Cardiac fibroblast (primary cell): ENCODE results near the gene SLC10A3.

Experiments
- DNase-seq, 2 donors: peaks; one replicate each; pipeline versions ENCODE4 v3.0.0 to v3.0.0-alpha.2; 2010; ENCODE audit warnings: low read depth in 2 of 2
- H3K4me3 ChIP-seq, 2 donors: replicated peaks in 1 of 2; 1 replicate in 1 of 2; 2 replicates in 1 of 2; pipeline ENCODE4 v1.5.1; 2011; ENCODE audit warnings: low read depth in 2 of 2, low read length in 2 of 2, mild to moderate bottlenecking in 2 of 2, moderate library complexity in 1 of 2
- TF ChIP-seq, protein P1 (sequence below): IDR thresholded peaks from one replicate; pipeline ENCODE4 v1.5.1; 2011; ENCODE audit warnings: low read depth, mild to moderate bottlenecking, low read length, inconsistent platforms

The SLC10A3 gene

DNA sequence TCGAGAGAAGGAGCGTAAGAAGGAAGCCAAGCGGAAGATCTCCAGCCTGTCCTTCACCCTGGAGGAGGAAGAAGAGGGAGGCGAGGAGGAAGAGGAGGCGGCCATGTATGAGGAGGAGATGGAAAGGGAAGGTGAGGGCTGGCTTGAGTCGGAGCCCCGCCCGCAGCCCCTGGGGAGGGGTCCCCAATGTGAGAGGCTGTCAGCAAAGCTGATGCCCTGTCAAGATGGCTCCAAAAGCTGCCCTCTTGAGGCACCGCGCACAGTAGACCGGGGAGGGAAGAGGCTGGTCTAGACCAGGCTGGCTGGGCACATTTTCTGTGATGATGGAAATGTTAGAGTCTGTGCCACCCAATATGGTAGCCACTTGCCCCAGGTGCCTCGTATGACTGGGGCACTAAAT, 44.0 kb downstream of the SLC10A3 start:
- no peak overlapping the region for H3K4me3 ChIP-seq
- TF ChIP-seq, protein P1, sequence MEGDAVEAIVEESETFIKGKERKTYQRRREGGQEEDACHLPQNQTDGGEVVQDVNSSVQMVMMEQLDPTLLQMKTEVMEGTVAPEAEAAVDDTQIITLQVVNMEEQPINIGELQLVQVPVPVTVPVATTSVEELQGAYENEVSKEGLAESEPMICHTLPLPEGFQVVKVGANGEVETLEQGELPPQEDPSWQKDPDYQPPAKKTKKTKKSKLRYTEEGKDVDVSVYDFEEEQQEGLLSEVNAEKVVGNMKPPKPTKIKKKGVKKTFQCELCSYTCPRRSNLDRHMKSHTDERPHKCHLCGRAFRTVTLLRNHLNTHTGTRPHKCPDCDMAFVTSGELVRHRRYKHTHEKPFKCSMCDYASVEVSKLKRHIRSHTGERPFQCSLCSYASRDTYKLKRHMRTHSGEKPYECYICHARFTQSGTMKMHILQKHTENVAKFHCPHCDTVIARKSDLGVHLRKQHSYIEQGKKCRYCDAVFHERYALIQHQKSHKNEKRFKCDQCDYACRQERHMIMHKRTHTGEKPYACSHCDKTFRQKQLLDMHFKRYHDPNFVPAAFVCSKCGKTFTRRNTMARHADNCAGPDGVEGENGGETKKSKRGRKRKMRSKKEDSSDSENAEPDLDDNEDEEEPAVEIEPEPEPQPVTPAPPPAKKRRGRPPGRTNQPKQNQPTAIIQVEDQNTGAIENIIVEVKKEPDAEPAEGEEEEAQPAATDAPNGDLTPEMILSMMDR = no peak
- DNase-seq = no peak

DNA sequence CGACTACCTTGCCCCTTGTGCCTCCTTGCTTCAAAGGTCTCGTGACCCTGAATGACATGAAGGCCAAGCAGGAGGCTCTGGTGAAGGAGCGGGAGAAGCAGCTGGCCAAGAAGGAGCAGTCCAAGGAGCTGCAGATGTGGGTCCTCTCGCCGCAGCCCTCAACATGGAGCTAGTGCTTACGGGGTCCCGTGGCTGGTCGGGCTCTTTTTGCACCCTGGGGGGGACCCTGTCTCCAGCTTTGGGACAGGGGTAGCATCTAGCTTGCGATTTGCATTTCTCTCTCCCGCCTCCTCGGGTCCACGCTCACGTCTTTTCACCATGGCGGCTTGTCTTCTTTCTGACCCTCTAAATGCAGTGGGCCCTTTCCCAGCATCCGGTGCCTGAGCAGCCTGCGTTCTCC, 44.7 kb downstream of the SLC10A3 start:
- TF ChIP-seq, protein P1 = no peak
- no peak overlapping the region for H3K4me3 ChIP-seq
- no peak for DNase-seq

DNA sequence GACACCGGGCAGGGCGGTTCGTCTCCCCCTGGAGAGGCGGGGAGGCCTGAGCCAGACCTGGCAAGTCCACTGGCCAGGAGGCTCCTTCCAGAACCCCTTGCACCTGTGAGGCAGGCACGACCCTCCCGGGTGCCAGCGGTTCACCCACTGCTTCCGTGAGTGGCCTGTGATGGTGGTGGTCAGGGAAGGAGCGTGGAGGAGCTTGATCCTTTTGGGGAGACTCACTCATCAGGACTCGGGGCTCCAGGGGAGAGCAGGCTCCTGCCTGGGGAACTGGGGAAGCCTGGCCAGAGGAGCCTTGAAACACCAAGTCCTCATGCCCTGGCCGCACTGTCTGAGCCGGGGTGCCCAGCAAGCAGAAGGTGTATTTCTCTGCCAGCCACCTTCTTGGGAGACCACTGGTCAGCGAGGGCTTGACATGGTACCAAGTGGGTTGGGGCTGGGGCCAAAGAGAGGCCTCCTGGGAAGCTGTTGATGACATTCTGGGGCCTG, 45.6 kb downstream of the SLC10A3 start:
- H3K4me3 ChIP-seq = peak overlapping the region; percentile 67
- no peak for DNase-seq
- TF ChIP-seq, protein P1 = no peak

DNA sequence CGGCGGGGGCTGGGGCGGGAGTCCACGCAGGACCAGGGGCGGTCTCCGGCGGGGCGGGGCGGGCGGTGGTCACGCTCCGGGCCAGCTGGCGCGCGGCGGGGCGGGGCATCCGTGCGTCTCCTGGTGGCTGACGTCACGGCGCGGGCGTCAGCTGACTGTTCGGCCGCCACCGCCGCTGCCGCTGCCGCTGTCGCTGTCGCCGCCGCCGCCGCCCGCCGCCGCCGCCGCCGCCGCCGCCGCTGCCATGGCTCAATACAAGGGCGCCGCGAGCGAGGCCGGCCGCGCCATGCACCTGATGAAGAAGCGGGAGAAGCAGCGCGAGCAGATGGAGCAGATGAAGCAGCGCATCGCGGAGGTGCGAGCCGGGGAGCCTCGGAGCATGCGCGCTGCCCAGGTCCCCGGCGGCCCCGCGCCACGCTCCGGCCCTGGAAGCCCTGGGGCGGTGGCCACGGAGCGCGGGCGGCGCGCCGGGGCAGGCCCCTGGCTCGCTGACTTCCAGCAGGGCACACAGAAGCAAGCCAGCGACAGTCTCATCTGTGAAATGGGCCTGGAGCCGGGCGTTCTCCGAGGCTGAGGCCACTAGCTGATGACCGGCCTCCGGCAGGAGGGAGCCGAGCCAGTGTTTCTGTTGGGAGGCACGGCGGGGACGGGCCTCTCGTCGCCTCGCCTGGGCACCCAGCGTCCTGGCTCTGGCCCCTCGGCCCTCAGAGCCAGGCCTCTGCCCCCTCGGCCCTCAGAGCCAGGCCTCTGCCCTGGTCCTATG, 46.3 kb downstream of the SLC10A3 start, which contains the start of gene FAM50A:
FAM50A (plus strand) TSS at position 150 of the 763 bp plus-strand sequence; CDS start at position 245, 95 bp downstream.
- TF ChIP-seq, protein P1 = no peak
- DNase-seq = peak; percentile 53 to 65
- peak within 1 kb of the TSS; percentile 67 for H3K4me3 ChIP-seq

DNA sequence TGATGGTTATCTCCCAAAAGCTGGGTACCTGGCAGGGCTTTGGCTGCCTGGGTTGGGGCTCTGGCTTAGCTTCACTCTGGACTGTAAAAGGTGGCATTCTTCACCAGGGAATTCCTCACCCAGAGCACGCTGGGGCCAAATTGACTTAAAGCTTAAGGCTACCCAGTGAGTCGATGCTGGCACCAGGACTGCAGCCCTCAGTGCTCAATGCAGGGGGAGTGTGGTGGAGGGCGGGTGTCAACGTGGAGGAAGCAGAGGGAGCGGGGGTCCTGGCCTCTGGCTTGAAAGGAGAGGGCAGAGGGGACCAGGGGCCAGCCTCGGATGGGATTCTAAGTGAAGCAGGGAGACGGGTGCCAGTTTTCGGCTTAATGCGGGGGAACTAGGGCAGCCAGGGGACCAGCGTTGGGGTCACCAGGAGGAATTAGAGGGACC, 46.9 kb downstream of the SLC10A3 start:
- TF ChIP-seq, protein P1 = no peak
- DNase-seq = no peak
- peak overlapping the region; percentile 26 to 33 for H3K4me3 ChIP-seq

DNA sequence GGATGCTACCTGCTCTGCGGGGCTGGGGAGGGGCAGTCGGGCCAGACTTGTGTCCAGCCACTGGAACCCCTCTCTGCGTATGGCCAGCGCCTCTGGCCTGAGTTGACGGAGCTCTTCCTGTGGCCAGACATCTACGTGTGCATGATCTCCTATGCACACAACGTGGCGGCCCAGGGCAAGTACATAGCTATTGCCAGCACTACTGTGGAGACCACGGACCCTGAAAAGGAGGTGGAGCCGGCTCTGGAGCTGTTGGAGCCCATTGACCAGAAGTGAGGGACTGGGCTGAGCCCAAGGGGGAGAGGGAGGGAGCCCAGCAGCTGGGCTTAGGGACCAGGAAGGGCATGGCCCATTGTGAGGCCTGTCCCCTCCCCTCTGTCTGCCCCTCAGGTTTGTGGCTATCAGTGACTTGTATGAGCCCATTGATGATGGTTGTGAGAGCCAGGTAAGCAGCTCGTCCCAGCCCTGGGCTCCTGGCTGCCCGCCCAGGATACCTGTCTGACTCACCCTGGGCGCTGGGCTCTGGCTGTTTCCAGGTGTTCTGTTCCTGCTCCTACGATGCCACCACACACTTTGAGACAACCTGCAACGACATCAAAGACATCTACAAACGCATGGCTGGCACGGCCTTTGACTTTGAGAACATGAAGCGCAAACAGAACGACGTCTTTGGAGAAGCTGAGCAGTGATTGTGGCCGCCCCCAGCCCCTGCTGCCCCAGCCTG, 48.3 kb downstream of the SLC10A3 start:
- no peak overlapping the region for H3K4me3 ChIP-seq
- TF ChIP-seq, protein P1 = no peak
- DNase-seq = no peak
